Stomach (tissue), 4 donors: ENCODE measurements around the gene RPS6KB2.

ENCODE experiments used
- POLR2A ChIP-seq, 4 donors: fragments of 450-650 bp; IDR thresholded peaks; one replicate each; pipeline ENCODE4 v1.6.1; 2016; ENCODE audit warnings: antibody characterized with exemption in 4 of 4, control low read depth in 2 of 4, mild to moderate bottlenecking in 1 of 4, moderate library complexity in 1 of 4
- POLR2AphosphoS5 ChIP-seq, 3 donors: sonication (generic); formaldehyde crosslinking; IDR thresholded peaks; one replicate each; pipeline ENCODE4 v1.6.1; 2016; ENCODE audit warnings: antibody characterized with exemption in 3 of 3

DNA sequence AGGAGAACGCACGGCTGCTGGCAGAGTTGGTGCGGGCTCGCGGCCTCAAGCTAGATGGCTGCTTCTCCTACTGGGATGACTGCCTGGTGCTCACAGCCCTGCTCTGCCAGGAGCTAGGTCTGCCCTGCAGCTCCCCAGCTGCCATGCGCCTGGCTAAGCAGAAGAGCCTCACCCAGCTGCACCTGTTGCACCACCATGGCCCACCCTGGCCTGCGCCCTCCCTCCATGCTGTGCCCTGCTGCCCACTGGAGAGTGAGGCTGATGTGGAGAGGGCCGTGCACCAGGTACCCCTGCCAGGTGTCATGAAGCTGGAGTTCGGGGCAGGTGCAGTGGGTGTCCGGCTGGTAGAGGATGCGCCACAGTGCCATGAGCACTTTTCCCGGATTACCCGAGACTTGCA lies 4.8 kb upstream of the RPS6KB2 start:
- TF ChIP-seq POLR2AphosphoS5 (IDR thresholded peaks at IDR 0.05) = no peak
- TF ChIP-seq POLR2A (IDR thresholded peaks at IDR 0.05) = no peak
